Astrocyte (in vitro differentiated cells and primary cell): Measurements from ENCODE around the gene EMC6.

ENCODE experiments used
- CTCF ChIP-seq: IDR thresholded peaks from 2 replicates; pipeline ENCODE4 v1.5.1; 2011; ENCODE audit warnings: low read depth, mild to moderate bottlenecking, inconsistent platforms, low read length, moderate library complexity; ENCODE audit not compliant: insufficient read depth
- EZH2 ChIP-seq: IDR thresholded peaks from 2 replicates; pipeline ENCODE4 v1.6.1; 2012; ENCODE audit warnings: mild to moderate bottlenecking, low read length, inconsistent platforms; ENCODE audit not compliant: insufficient read depth

GRCh38 chr17:3708366-3708765 lies 39.8 kb downstream of the EMC6 start:
- TF ChIP-seq CTCF (no peak), EZH2 (no peak)
